Dermis microvascular lymphatic vessel endothelial cell (primary cell): ENCODE results near the gene ELAC2. TPM values are rescaled to one million over a fixed set of nuclear protein-coding genes. Genes with fewer than 3 reads are reported as not detected.
A peak's percentile ranks its signal among the peaks of the same experiment; 100 is the strongest.

Experiments used
- DNase-seq, 2 donors: peaks; one replicate each; pipeline versions ENCODE4 v3.0.0 to v3.0.0-alpha.2; 2010; ENCODE audit warnings: low read depth in 2 of 2
- total RNA-seq: library from RNA; depleted of rRNA; stranded (reverse); fragments of >200 nt; gene quantifications from 2 replicates; pipeline ENCODE4 v1.2.1, GENCODE V29; 2014

The ELAC2 gene
- total RNA-seq, 1 donor from 2014 or later = 67.3 TPM

DNA sequence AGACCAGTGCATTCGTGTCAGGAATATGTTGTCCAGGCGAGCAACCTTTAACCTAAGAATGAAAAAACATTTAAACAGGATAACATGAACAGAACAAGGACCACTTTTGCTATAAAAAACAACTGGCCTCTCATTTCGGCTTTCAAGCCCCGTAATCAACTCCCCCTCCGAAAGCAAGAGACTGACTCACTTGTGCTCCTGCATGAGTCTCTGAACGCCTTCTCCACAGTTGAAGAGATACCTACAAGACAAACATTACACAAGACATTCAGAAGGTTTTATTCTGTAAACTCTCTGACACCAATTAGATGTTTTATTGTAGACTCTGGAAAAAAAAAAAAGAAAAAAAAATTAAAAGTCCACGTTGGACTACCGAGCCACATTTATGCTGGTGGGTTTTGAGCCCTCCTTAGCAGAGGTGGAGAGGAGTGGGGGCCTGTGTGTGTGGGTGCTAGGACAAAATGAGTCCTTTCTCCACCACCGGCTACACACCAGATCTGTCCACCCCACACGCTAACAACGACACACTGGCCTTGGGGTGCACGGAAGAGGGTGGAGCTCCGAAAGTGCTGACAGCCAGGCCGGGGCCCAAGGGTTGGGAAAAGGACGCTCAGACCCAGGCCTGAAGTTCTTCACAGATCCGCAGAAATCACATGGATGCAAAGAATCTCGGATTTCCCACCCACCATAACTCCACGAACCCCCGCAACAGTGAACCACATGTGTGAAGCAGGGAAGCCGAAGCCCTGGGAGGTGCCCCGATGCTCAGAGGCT is 759 bp downstream of the ELAC2 start:
- no peak for DNase-seq

DNA sequence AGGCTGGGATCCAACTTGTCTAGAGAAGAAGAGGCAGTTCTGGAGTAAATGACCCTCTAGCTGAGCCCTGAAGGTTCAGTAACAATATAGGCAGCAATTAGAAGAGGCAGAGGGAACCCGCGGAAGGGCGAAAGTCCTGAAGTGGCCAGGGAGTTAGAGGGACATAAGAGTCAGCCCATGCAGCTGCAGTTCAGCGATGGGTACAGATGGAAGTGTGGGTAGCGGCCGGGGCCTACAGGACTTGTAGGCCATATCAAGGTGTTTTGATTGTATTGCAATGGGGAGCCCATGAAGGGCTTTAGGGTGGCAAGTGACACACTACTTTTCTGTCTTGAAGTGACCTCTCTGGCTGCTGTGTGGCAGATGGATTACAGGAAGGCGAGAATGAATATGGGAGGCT is 3.0 kb downstream of the ELAC2 start:
- DNase-seq = no peak

DNA sequence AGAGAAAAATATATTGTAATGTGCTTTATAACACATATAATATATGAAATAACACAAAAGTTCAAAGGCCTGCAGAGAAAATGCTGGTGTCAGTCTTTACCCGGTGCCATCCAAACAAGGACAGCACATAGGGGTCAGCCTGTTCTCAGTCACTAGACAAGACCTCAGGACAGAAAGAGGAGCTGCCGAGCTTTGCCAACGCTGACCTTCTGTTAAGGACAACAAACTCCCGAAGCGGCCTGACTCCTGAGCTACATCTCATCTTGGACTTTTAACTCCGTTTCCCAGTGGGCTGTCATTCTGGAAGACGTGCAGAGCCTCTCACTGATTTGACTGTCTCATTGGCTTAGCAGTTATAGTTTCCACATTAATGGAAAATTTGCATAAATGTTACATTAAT is 6.9 kb downstream of the ELAC2 start:
- DNase-seq = no peak

DNA sequence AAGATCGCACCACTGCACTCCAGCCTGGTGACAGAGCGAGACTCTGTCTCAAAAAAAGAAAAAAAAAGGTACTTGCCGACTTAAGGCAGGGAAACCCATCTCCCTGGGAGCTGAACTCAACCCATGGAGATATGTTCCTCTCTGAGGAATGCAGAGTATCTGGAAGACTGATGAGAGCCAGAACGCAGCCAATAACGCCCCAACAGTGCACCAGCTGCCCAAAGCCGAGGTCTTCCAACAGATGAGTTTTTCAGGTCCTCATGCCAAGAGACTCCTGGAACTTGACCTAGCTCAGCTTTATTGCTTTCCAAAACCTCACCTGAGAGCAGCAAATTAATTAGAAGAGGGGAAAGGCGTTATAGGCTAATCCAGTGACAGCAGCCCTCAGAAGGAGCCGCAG is 9.4 kb downstream of the ELAC2 start:
- no peak for DNase-seq

DNA sequence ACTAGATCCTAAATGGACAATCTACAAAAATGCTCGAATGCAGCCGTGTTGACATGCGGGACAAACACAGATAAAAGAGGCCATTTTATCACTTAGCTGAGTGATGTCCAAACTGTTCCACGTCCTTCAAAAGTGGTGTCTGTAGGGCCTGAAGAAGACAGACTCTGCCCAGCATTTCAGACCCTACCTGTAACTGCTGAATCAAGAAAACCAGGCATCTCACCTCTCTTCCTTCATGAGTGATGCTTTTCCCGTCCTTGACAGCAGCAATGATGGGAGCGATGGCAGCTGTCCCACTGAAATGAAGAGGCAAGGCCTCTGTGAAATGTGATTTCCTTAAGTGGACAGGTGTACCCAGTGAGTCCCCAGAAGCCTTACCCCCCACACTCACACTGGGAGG is 12.3 kb downstream of the ELAC2 start:
- no peak for DNase-seq

DNA sequence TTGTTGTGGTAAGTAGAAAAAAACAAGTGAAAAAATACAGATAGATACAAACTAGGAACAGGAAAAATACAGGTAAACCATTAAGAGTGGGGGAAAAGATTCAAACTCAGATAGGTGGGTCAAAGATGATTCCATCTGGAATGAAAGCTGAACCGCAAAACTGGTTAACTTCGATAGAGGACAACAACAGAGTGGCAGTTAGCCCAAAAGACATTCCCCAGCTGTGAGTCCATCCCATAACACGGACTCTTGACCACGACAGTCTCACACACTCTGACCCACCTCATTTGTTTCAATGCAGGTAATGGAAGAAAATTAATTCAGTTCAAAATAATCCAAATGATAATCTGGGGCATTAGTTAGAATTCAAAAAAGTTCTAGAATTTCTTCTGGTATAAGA is 13.5 kb downstream of the ELAC2 start:
- no peak for DNase-seq

DNA sequence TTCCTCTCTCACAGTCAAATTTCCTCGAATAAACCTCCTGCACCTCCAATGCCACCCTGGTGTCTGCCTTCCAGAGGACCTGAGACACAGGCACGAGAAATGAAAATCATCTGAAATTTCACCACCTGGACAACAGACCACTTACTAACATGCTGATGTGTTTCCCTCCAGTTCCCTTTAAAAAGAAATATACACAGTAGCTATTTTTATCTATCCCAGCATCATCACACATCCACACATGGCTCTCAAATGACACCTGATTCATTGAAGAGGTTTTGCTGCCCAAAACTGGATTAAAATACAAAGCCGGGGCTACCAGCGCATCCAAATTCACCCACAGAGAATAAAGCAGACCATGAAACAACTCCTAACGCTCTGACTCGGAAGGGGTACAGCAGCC is 13.9 kb downstream of the ELAC2 start:
- no peak for DNase-seq

DNA sequence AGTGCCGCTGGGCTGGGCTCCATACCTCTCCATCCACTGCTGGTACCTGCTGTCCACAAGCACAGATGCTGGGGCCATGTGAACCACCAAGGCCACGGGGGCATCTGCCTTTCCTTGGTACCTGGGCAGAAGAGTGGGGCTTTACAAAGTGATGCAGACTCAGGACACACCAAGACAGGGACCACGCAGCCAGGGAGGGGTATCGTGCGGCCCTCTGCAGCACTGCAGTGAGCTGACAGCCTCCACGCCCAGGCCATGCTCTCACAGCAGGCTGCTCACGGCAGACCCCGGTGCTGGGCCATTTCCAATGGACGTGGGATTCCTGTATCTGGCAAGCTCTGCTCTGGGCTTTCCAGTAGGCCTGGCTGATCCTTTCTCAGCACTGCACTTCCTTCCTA is 14.4 kb downstream of the ELAC2 start:
- no peak for DNase-seq

DNA sequence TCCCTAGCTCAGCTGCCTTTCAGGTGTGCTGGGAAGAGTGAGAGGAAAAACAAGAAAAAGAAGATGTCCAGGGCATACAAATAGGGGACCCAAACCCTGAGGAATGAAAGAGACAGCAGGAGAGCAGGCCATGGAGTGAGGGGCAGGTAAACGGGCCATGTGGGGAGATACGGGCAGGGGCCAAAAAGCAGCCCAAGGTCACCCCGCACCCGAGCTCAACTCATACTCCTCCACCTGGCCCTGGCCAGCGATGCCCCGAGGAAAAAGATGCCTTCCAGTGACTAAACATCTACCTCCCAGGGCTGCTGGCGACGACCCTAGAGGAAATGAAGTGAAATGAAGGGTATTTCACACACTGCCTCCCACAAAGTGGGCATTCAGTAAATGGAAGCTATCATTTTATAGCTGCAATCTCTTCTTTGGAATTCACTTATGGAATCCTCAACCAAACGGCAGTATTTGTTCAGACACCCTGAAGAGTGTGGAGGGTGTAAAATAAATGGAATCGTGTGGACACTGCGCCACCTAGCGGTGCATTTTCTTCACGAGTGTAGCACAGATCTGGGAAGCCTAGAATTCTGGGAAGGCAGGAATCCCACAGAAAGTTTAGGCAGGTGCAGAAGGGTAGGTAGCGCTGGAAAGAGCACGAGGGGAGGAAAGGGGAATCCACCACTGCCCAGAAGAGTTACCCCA is 14.9 kb downstream of the ELAC2 start:
- DNase-seq = peak; percentile 36 to 64

DNA sequence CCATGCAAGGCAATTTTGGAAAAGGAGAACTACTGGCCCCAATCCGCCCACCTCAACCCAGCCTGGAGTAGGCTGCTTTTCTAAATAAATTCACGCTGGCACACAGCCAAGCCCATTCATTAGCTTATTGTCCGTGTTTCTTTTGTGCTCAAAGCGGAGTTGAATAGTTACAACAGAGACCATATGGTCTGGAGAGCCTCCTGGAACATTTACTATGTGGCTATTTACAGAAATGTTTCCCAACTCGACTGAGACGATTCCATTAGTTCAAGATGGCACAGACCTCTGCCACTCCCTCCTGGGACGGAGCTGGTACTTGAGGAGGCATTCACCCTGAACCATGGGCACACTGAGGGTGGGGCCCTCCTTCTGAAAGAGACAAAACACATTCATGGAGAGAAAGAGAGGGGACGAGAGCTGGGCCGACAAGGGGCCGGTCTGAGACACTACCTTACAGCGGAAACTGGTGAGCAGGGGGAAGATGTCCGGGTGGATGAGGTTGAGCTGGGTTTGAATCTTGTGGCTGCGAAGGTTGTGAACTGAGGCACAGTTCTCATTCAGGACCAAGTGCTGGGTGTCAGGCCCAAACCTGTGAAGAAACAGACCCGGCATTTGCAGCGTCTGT is 15.7 kb downstream of the ELAC2 start:
- DNase-seq = peak in 1 of 2 donors; percentile 17

DNA sequence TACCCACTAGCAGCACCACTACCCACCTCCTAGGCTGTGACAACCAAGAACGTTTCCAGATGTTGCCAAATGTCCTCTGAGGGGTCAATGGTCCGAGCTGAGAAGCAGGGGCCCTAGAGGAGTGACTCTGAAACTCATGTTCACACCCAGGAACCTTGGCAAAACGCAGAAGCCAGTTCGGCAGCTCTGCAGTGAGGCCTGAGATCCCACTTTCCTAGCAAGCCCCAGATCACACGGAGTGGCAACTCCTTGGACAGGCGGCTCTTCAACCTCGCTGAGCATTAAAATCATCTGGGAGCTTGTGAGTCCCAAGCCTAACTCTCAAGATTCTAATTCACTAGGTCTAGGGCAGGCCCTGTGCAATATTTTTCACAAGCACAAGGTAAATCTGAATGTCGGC is 17.3 kb downstream of the ELAC2 start:
- no peak for DNase-seq

DNA sequence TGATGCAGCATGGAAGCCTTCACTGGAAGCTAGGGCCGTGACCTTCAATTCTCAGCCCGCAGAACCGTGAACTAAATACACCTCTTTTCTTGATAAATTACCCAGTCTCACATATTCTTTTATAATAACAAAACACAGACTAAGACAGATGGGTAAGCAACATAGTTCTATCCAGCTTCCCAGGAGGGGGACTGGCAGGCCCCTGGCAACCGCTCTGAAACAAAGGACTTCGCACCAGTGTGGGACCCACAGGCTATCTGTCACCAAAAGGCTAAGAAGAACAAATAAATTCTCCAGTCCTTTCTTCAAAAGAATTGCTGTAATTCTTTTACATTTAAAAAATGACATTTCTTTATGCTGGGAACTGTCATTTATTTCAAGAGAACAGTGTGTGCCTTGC is 19.0 kb downstream of the ELAC2 start:
- DNase-seq = no peak

DNA sequence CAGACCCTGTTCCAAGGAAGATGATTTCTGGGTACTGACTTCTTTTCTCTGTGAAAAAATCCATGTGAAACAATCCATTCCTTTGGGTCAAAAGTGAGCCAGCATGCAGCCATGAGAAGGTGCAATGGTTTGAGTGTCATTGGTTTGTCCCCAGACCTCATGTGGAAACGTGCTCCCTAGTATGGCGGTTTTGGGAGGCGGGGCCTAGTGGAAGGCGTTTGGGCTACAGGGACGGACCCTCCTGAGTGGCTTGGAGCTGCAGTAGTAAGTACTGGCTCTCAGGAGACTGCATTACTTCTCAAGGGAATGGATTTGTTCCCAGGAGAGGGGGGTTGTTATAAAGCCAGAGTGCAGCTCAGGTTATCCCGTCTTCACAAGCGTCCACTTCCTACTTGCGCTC is 19.4 kb downstream of the ELAC2 start:
- DNase-seq = no peak

DNA sequence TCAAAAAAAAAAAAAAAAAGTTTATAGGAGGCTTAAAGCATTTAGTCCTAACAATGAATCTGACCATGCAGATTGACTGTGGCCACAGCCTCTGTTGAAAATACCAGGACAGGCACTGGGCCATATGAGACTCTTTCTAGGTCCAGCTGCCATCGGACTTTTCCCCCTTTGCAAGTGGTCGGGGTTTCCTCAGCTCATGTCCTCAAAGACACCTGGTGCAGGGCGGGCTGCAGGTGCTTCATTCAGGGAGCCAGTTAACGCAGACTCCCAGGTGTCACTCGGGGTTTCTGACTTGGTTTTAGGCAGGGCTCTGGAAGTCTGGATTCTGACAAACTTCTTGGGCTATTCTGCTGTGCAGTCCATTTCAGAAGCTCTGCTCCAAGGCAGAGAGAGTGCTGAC is 20.9 kb downstream of the ELAC2 start:
- no peak for DNase-seq

DNA sequence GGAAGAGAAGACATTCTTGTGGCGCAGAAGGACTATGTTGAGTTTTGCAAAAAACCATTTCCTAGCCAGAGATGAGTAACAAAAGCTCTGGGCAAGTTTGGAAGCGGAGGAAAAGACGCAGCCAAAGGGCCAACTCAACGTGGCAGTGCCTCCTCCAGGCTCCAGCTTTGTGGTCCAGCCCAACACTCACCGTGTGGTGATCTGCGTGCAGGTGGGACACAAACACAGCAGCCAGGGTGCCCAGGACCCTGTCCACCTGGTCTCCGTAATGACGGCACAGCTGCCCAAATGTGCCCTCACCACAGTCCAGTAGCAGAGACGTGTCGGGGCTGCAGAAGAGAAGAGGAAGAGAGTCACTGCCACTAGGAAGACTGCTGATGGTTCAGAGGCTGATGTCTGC is 21.5 kb downstream of the ELAC2 start:
- DNase-seq = no peak

DNA sequence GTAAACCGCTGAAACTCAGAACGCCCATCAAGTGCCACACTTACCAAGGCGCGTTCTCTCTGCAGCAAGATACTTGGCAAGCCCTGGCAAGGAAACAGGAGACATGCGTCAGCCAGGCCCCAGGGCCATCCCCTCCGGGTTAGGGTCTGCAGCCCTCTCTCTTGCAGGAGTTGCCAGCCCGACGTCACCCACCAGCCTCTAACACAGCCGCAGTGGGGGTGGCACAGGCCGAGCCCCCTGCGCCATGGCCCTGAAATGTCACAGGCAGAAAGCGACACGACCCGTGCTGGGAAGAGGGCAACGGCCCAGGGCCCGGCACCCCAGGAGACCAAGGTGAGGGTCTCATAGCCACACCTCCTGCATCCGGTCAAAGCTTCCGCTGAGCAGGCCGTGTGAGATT is 21.9 kb downstream of the ELAC2 start:
- DNase-seq = no peak

DNA sequence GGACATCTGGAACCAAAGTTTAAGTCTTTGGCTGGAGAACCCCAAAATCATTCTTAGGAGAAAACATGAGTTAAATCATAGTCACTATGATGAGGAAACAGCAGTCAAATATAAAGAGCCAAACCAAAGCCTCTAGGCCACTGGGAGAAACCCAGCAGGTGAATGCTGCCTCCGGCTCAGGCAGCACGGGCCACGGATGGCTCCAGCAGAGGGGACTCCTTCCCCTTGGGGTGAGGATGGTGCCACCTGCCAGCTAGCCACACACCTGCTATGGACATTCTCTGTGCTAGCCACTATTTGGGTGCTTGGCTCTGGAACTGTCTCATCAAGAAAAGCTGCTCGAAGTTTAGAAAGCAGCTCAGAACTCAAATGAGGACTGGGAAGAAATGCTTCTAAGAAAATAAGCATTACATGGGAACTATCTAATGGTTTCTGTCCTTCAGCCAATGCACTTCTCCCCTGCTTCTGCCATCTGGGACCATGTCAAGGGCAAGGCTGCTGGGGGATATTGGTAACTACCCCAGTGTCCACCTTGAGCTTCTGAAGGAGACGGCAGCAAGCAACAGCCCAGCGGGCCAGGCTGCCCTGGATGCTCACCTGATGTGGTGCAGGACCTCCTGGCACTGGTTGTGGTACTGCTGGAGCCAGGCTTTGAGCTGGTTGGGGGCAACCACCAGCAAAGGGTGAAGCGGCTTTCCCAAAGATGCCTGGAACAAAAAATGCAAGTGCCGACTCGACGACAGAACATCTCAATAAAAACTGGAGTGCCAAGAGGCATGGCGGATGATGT is 22.5 kb downstream of the ELAC2 start:
- DNase-seq = no peak

DNA sequence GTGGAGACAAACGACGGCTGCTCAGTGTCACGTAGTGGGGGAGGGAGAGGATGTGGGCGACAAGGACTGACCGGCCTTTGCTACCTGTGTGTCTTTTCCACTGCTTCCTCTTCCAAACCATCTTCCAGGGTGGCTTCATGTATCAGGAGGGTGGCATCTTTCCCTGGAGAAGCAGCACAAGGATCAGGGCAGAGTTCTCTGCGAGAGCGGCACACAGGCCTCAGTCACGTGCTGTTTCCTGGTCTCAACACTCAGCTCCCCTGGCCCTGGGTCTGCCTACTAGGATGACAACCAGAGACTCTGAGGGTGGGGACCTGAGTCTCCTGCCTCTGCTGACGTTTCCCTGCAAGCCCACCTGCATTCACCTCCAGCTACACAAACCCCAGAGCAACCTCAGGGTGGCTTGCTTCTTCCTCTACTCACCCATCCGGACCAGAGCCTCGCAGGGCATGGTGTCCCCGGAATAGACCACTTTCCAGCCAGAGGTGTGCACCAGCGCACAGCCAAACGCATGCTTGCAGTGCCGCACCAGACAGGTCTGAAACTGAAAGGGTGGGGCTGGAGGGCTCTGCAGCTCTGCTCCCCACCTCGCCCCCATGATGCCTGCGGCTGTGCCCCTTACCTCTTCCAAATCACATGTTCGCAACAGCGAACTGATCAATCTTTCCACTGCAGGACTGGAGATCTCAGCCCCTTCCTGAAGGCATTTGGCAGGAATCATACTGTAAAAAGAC is 23.3 kb downstream of the ELAC2 start:
- DNase-seq = no peak

DNA sequence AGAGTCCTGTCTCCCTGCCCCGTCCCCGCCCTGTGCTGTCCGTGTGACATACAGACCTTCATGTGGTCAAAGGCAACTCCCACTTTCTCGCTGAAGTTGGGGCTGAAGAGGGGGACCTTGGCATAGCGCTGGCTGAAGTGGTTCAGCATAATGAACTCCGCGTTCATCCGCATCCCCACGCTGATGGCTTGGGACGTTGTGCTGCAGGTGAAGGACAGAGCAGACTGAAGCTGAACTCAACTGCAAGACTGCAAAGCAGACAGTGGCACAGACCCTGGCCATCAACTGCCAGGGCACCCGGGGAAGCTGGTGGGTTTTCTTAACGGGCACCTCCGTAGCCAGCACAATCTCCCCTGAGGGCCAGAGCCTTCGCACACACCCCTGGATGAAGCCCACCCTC is 24.2 kb downstream of the ELAC2 start:
- no peak for DNase-seq

DNA sequence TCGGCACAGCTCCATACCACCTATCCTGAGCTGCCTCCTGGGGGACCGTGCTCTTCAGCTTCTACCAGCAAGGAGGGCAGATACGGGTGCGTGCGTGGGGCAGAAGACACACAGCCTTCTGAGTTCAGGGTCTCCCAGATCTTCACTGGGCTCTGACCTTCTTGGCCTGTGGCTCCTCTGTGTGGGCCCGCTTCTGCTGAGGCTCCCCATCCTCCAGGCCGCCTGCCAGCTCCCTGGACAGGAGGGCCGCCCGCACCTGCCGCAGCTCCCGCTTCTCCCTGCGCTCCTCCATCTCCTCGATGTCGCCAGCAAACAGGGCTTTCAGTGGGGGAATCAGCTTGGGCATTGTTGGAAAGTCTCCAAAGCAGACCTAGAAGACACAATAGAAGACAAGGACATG is 25.2 kb downstream of the ELAC2 start:
- no peak for DNase-seq

DNA sequence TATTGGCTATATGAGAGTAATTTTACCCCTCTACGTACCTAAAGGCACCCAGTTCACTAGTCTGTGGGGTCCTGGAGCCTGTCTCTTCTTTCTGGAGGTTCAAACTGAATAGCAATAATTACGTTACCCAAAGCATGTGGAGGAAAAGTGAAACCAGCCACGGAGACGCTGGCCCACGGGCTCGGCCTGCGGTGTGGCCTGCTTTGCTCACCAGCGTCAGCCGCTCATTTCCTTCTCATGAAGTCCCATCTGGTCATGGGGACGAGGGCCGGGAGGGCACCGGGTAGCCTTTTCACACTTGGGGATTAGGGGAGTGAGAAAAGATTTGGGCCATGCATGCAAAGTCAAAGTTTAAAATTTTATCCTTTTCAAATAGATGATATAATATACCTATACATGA is 26.9 kb downstream of the ELAC2 start:
- DNase-seq = no peak
